Stimulated activated naive CD8-positive, alpha-beta T cell treated with anti-CD3 and anti-CD28 coated beads, Interleukin-15, Interleukin-2, amounts not matched to agents 100 U/mL and 50 U/mL, for 24 hours (primary cell): ENCODE data around the gene SLC25A46.
"Not testable (repeated sequence)": the region's sequence is repeated elsewhere in the genome, so short reads cannot be mapped to it uniquely, and the experiment has no call there.

ENCODE experiments used
- ATAC-seq: fragments of 150-1000 bp; cut with Tn5 transposase; one replicate; pipeline ENCODE4 v1.10.0; 2021
- DNase-seq: peaks from one replicate; pipeline ENCODE4 v3.0.0; 2021

The SLC25A46 gene

GRCh38 chr5:110738812-110739651, at the start of gene SLC25A46:
Gene SLC25A46, plus strand, starts transcription at chr5:110739007. Its CDS starts 113 bp downstream, at chr5:110739120.
- peak; percentile 87 for DNase-seq
- peak; percentile 93 for ATAC-seq

- not testable (repeated sequence) for ATAC-seq
Observed at GRCh38 chr5:110690587-110690986, 48.2 kb upstream of the SLC25A46 start.

GRCh38 chr5:110692669-110693068, 46.1 kb upstream of the SLC25A46 start:
- not testable (repeated sequence) for ATAC-seq, DNase-seq

More at GRCh38 chr5:110690587-110690986, 48.2 kb upstream of the SLC25A46 start:
- DNase-seq: not testable (repeated sequence)

GRCh38 chr5:110702300-110702699, 36.5 kb upstream of the SLC25A46 start:
- no peak for ATAC-seq
- DNase-seq: no peak

- DNase-seq (no peak), ATAC-seq (no peak)
Observed at GRCh38 chr5:110702704-110703103, 36.1 kb upstream of the SLC25A46 start.

- DNase-seq (no peak), ATAC-seq (no peak)
Observed at GRCh38 chr5:110703481-110703880, 35.3 kb upstream of the SLC25A46 start.

- ATAC-seq (no peak), DNase-seq (no peak)
Observed at GRCh38 chr5:110705349-110705748, 33.5 kb upstream of the SLC25A46 start.

- ATAC-seq (no peak), DNase-seq (no peak)
Observed at GRCh38 chr5:110707260-110707844, 31.5 kb upstream of the SLC25A46 start.

- DNase-seq (no peak), ATAC-seq (no peak)
Observed at GRCh38 chr5:110716247-110717245, 22.3 kb upstream of the SLC25A46 start.

GRCh38 chr5:110718311-110718710, 20.5 kb upstream of the SLC25A46 start:
- ATAC-seq (no peak), DNase-seq (no peak)

GRCh38 chr5:110726249-110727024, 12.4 kb upstream of the SLC25A46 start, which contains the start of gene TMEM232:
Gene TMEM232, minus strand, starts transcription at chr5:110726671. Its CDS starts 59,319 bp downstream, at chr5:110667352.
- ATAC-seq: peak; percentile 100
- DNase-seq: peak; percentile 73

- DNase-seq: no peak
- ATAC-seq: peak; percentile 38
Observed at GRCh38 chr5:110727025-110727314, 11.8 kb upstream of the SLC25A46 start.

- not testable (repeated sequence) for DNase-seq, ATAC-seq
Observed at GRCh38 chr5:110731499-110731898, 7.3 kb upstream of the SLC25A46 start.

- DNase-seq (no peak), ATAC-seq (no peak)
Observed at GRCh38 chr5:110734101-110734500, 4.7 kb upstream of the SLC25A46 start.

GRCh38 chr5:110735556-110735955, 3.3 kb upstream of the SLC25A46 start:
- ATAC-seq (no peak), DNase-seq (no peak)

- DNase-seq (no peak), ATAC-seq (no peak)
Observed at GRCh38 chr5:110736753-110737152, 2.1 kb upstream of the SLC25A46 start.

GRCh38 chr5:110738503-110738811, 350 bp upstream of the SLC25A46 start:
- peak; percentile 62 for ATAC-seq
- no peak for DNase-seq

- ATAC-seq: peak; percentile 92
- DNase-seq: peak; percentile 11
Observed at GRCh38 chr5:110751902-110752762, 13.3 kb downstream of the SLC25A46 start.

- DNase-seq: no peak
- peak; percentile 50 for ATAC-seq
Observed at GRCh38 chr5:110752953-110753352, 14.1 kb downstream of the SLC25A46 start.

GRCh38 chr5:110753600-110753999, 14.8 kb downstream of the SLC25A46 start:
- ATAC-seq (peak; percentile 33), DNase-seq (no peak)

GRCh38 chr5:110754181-110754580, 15.4 kb downstream of the SLC25A46 start:
- ATAC-seq: no peak
- no peak for DNase-seq
